ENCODE results near the gene GPR137. TPM values are rescaled to one million over a fixed set of nuclear protein-coding genes. Genes with fewer than 3 reads are reported as not detected.

GPR137 gene
- total and polyA plus RNA-seq, 9 of the 15 experiments (the other 6 are each of a cell fraction or from before 2014, with no cell fraction given): 0.32 to 26.7 (median 10.7) TPM

DNA sequence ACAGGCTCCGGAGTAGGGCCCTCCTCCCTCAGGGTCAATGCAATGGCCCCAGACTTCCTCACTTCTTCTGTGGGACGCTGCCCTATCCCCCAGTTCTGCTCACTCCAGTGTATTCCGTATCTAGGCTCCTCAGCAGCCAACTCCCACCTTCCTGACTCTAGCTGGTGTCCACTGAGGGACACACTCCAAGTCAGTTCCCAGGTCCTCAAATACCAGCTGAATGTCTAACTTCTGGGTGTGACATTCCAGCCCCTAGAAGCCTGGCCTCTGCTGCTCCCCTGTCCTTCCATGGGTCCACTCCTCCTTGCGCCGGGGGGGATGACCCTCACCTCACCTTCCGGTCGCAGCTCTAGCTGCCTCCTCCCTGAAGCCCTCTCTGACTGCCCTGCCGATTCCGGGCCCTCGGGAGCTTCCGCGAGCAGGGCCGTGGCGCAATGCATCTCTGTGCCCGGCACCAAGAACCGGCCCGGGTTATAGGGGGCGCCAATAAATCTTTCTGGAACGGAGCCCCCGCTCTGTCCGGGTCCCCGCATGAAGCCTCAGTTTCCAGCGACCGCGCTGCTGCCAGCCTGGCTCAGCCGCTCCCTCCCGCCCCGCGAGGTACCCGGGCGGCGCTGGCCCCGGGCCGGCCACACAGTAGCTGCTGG lies 16.6 kb upstream of the GPR137 start (continued):
- TF ChIP-seq ZBTB2 (IDR thresholded peaks at IDR 0.05) (0 out of 2 replicates have a peak, but pooled peaks have one; percentile 24), ZNF584 (CRISPR knock-in tag; IDR thresholded peaks at IDR 0.05; ENCODE audit: low read depth) (no peak; the same call in 1 of the 2 replicates), KDM5B (IDR thresholded peaks at IDR 0.05; ENCODE audit: insufficient replicate concordance, low read depth, low read length) (peak; percentile 37), ZBTB43 (CRISPR knock-in tag; IDR thresholded peaks at IDR 0.05) (no peak), NFRKB (IDR thresholded peaks at IDR 0.05; ENCODE audit: low read depth) (peak; percentile 27; the same call in 1 of the 2 replicates), HOXB6 (CRISPR knock-in tag; IDR thresholded peaks at IDR 0.05; ENCODE audit: borderline replicate concordance) (no peak), ZNF561 (CRISPR knock-in tag; conservative IDR thresholded peaks at IDR 0.05) (no peak), KDM2B (CRISPR knock-in tag; IDR thresholded peaks at IDR 0.05) (no peak), CREM (IDR thresholded peaks at IDR 0.05; ENCODE audit: low read depth) (peak; percentile 71), ZNF57 (CRISPR knock-in tag; IDR thresholded peaks at IDR 0.05) (no peak), CREB1 (IDR thresholded peaks at IDR 0.05) (no peak), CREB1 (CRISPR knock-in tag; IDR thresholded peaks at IDR 0.05) (peak; percentile 71; the same call in 1 of the 2 replicates), ZNF197 (CRISPR knock-in tag; IDR thresholded peaks at IDR 0.05; ENCODE audit: low read depth) (no peak), CHD4 (IDR thresholded peaks at IDR 0.05; ENCODE audit: insufficient read depth, insufficient replicate concordance, low read depth, low read length, poor library complexity, severe bottlenecking) (peak; percentile 10), NCOA6 (IDR thresholded peaks at IDR 0.05) (no peak), SLC30A9 (CRISPR knock-in tag; IDR thresholded peaks at IDR 0.05) (no peak), CCAR2 (IDR thresholded peaks at IDR 0.05; ENCODE audit: low read depth, low read length) (no peak), ATF7 (IDR thresholded peaks at IDR 0.05) (no peak; the same call in 1 of the 2 replicates), ZFPM2 (CRISPR knock-in tag; IDR thresholded peaks at IDR 0.05) (0 out of 2 replicates have a peak, but pooled peaks have one; percentile 14), YY1 (IDR thresholded peaks at IDR 0.05; ENCODE audit: borderline replicate concordance in 1 of 3, control insufficient read depth in 1 of 3, extremely low read depth in 1 of 3, insufficient read depth in 3 of 3, insufficient read length in 1 of 3, insufficient replicate concordance in 2 of 3, low read depth in 1 of 3, low read length in 2 of 3) (peak in 2 of 3 experiments; percentile 4 to 35), KLF13 (tag; IDR thresholded peaks at IDR 0.05; ENCODE audit: borderline replicate concordance, low read depth) (no peak), ZBTB7A (IDR thresholded peaks at IDR 0.05; ENCODE audit: borderline replicate concordance, control insufficient read depth, low read depth, low read length) (peak; percentile 48; the same call in 1 of the 2 replicates), NFXL1 (CRISPR knock-in tag; IDR thresholded peaks at IDR 0.05) (no peak), HIVEP1 (CRISPR knock-in tag; IDR thresholded peaks at IDR 0.05) (no peak), BHLHE40 (IDR thresholded peaks at IDR 0.05; ENCODE audit: low read length) (no peak)
- TF ChIP-seq, protein P1, sequence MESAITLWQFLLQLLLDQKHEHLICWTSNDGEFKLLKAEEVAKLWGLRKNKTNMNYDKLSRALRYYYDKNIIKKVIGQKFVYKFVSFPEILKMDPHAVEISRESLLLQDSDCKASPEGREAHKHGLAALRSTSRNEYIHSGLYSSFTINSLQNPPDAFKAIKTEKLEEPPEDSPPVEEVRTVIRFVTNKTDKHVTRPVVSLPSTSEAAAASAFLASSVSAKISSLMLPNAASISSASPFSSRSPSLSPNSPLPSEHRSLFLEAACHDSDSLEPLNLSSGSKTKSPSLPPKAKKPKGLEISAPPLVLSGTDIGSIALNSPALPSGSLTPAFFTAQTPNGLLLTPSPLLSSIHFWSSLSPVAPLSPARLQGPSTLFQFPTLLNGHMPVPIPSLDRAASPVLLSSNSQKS (CRISPR knock-in tag; IDR thresholded peaks at IDR 0.05): no peak
